ENCODE results near the gene CISTR.

The CISTR gene

GRCh38 chr12:53744130-53744441, 7.7 kb downstream of the CISTR start:
- Histone ChIP-seq H3K9me2 (replicated peaks; ENCODE audit: control insufficient read depth, low read length) (no peaks in the 10 kb centered on the region), H3K9me3 (ENCODE audit: control insufficient read depth, insufficient read depth, low read length) (no peaks in the 10 kb centered on the region), H3K4me3 (ENCODE audit: low read length) (no peak overlapping the region), H3K36me3 (ENCODE audit: control insufficient read depth, low read length) (no peaks in the 10 kb centered on the region), H3K27me3 (ENCODE audit: control insufficient read depth, low read length) (peaks cover 36% of the 10 kb centered on the region), H3K27ac (ENCODE audit: low read depth, low read length) (no peak overlapping the region), H3K4me1 (ENCODE audit: control insufficient read depth, low read length) (peaks cover 32% of the 10 kb centered on the region), H4K20me1 (ENCODE audit: control insufficient read depth, insufficient read depth, low read depth, low read length) (no peaks in the 10 kb centered on the region), H3K79me2 (ENCODE audit: control insufficient read depth, low read length) (no peaks in the 10 kb centered on the region), H3K4me2 (ENCODE audit: low read length) (no peak overlapping the region), H3F3A (ENCODE audit: control insufficient read depth, insufficient read depth) (peaks cover 6% of the 10 kb centered on the region; the same call in 1 of the 2 replicates)
- no peak for TF ChIP-seq EZH2phosphoT487 (IDR thresholded peaks at IDR 0.05; ENCODE audit: borderline replicate concordance, low read length)
- no peak for TF ChIP-seq CTCF (IDR thresholded peaks at IDR 0.05; ENCODE audit: low read depth, low read length, poor library complexity, severe bottlenecking)

GRCh38 chr12:53743266-53744129, 8.3 kb downstream of the CISTR start:
- Histone ChIP-seq H3K27me3 (ENCODE audit: control insufficient read depth, low read length) (peaks cover 42% of the 10 kb centered on the region), H3K79me2 (ENCODE audit: control insufficient read depth, low read length) (no peaks in the 10 kb centered on the region), H3K4me3 (ENCODE audit: low read length) (peak overlapping the region; percentile 48), H4K20me1 (ENCODE audit: control insufficient read depth, insufficient read depth, low read depth, low read length) (no peaks in the 10 kb centered on the region), H3K9me3 (ENCODE audit: control insufficient read depth, insufficient read depth, low read length) (no peaks in the 10 kb centered on the region), H3F3A (ENCODE audit: control insufficient read depth, insufficient read depth) (peaks cover 4% of the 10 kb centered on the region; the same call in 1 of the 2 replicates), H3K4me2 (ENCODE audit: low read length) (peak overlapping the region; percentile 64), H3K36me3 (ENCODE audit: control insufficient read depth, low read length) (no peaks in the 10 kb centered on the region), H3K4me1 (ENCODE audit: control insufficient read depth, low read length) (peaks cover 32% of the 10 kb centered on the region), H3K9me2 (replicated peaks; ENCODE audit: control insufficient read depth, low read length) (no peaks in the 10 kb centered on the region), H3K27ac (ENCODE audit: low read depth, low read length) (no peak overlapping the region)
- TF ChIP-seq CTCF (IDR thresholded peaks at IDR 0.05; ENCODE audit: low read depth, low read length, poor library complexity, severe bottlenecking) (peak; percentile 97), EZH2phosphoT487 (IDR thresholded peaks at IDR 0.05; ENCODE audit: borderline replicate concordance, low read length) (no peak)

GRCh38 chr12:53740130-53740491, 11.7 kb downstream of the CISTR start:
- no peaks in the 10 kb centered on the region for H3K36me3 ChIP-seq (ENCODE audit: control insufficient read depth, low read length)
- H3F3A ChIP-seq (ENCODE audit: control insufficient read depth, insufficient read depth), result peaks cover 4% of the 10 kb centered on the region; the same call in 1 of the 2 replicates
- H3K9me2 ChIP-seq (replicated peaks; ENCODE audit: control insufficient read depth, low read length), result no peaks in the 10 kb centered on the region
- H3K4me1 ChIP-seq (ENCODE audit: control insufficient read depth, low read length), result peaks cover 14% of the 10 kb centered on the region
- no peaks in the 10 kb centered on the region for H3K79me2 ChIP-seq (ENCODE audit: control insufficient read depth, low read length)
- no peaks in the 10 kb centered on the region for H3K9me3 ChIP-seq (ENCODE audit: control insufficient read depth, insufficient read depth, low read length)
- H3K27me3 ChIP-seq (ENCODE audit: control insufficient read depth, low read length), result peaks cover 67% of the 10 kb centered on the region
- H4K20me1 ChIP-seq (ENCODE audit: control insufficient read depth, insufficient read depth, low read depth, low read length), result no peaks in the 10 kb centered on the region
- H3K4me2 ChIP-seq (ENCODE audit: low read length), result no peak overlapping the region
- no peak overlapping the region for H3K4me3 ChIP-seq (ENCODE audit: low read length)
- peak; percentile 49 for TF ChIP-seq CTCF (IDR thresholded peaks at IDR 0.05; ENCODE audit: low read depth, low read length, poor library complexity, severe bottlenecking)
- TF ChIP-seq EZH2phosphoT487 (IDR thresholded peaks at IDR 0.05; ENCODE audit: borderline replicate concordance, low read length), result no peak
- no peak overlapping the region for H3K27ac ChIP-seq (ENCODE audit: low read depth, low read length)

Measured in DOHH2 (cell line).